AG09309 (cell line): ENCODE data around the gene TCHP.

Source experiments
- DNase-seq: peaks from one replicate; pipeline ENCODE4 v3.0.0-alpha.2; 2010; ENCODE audit warnings: low read depth
- H3K4me3 ChIP-seq: 2 replicates; pipeline ENCODE4 v1.5.1; 2011; ENCODE audit warnings: mild to moderate bottlenecking, low read depth, low read length, moderate library complexity; ENCODE audit not compliant: control insufficient read depth
- CTCF ChIP-seq: IDR thresholded peaks from 2 replicates; pipeline ENCODE4 v1.5.1; 2011; ENCODE audit warnings: mild to moderate bottlenecking, low read depth, low read length, inconsistent platforms; ENCODE audit not compliant: insufficient read depth, control insufficient read depth; ENCODE audit errors: missing control alignments

TCHP gene

GRCh38 chr12:109937371-109937770, 37.3 kb downstream of the TCHP start:
- DNase-seq, result no peak
- H3K4me3 ChIP-seq, result no peak overlapping the region
- TF ChIP-seq CTCF, result no peak

- no peak overlapping the region for H3K4me3 ChIP-seq
- no peak for TF ChIP-seq CTCF
- no peak for DNase-seq
These were observed 38.9 kb downstream of the TCHP start for GRCh38 chr12:109938947-109939346.

- no peak for TF ChIP-seq CTCF
- DNase-seq, result no peak
- no peak overlapping the region for H3K4me3 ChIP-seq
These were observed 39.4 kb downstream of the TCHP start for GRCh38 chr12:109939504-109939903.

GRCh38 chr12:109940339-109940923, 40.4 kb downstream of the TCHP start:
- TF ChIP-seq CTCF, result no peak
- H3K4me3 ChIP-seq, result no peak overlapping the region
- DNase-seq, result no peak

GRCh38 chr12:109943811-109944210, 43.7 kb downstream of the TCHP start:
- TF ChIP-seq CTCF, result no peak
- DNase-seq, result no peak
- no peak overlapping the region for H3K4me3 ChIP-seq

- no peak for TF ChIP-seq CTCF
- no peak for DNase-seq
- no peak overlapping the region for H3K4me3 ChIP-seq
These were observed 44.7 kb downstream of the TCHP start for GRCh38 chr12:109944561-109945359.
